Measurements from ENCODE around the gene TSC1. TPM values are rescaled to one million over a fixed set of nuclear protein-coding genes. Genes with fewer than 3 reads are reported as not detected.
A peak's percentile ranks its signal among the peaks of the same experiment; 100 is the strongest.

TSC1 gene
- 52.8 and 53.5 TPM in 2 replicates for total RNA-seq (2022)
- percentile 76 among the genes with signal in this experiment for Bru-seq, nascent RNA
- BruChase-seq, experiment 1, labeled RNA remaining after a 2-hour chase = percentile 85 among the genes with signal in this experiment
- percentile 82 among the genes with signal in this experiment for BruChase-seq, experiment 2, labeled RNA remaining after a 6-hour chase
- long read RNA-seq, partial matches to known transcripts = 1 of 21 reads
- long read RNA-seq, other reads (novel, unspliced or antisense) = 13 of 21 reads

DNA sequence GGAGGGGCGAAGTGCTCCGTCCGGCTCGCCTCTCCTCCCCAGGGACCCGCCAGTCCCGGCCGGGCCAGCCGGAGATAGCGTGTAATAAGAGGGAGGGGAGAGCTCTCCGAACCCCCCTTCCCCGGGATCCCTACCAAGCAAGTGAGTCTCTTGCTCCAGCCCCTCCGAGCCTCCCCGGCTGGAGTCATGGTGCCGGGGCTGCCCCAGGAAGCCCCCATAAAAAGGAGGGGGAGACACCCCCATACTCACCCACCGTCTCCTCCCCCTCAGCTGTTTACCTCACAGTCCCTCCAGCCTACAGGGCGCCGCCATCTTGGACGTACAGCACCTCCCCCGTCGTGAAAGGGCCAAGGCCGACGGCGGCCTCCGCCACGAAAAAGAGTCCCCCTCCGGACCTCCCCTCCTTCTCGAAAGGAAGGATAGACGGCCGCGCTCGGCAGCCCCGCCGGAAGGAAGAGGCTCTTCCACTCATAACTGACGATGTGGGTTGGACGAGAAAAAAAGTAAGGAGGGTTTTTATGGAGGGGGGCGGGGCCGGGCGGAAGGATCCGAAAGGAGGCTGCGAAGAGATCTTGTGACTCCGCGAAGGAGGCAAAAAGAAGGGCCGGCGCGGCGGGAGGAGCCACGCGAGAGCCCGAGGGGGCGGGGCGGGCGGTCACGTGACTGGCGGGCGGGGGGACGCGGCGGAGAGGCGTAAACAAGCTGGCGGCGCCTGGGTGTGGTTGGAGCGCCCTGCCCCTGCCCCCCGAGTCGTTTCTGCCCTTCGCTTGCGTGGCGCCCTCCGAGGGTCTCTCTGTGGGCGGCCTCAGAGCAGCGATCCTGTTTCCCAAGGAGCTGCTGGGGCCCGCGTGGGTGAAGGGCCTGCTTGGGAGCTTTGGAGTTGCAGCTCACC lies at the start of gene TSC1:
Gene TSC1, minus strand, starts transcription at position 323 of the 892 bp plus-strand sequence. CDS start 15,744 bp downstream, outside the sequence.
- no peaks in the 10 kb centered on the region for H3K9me3 ChIP-seq
- BruUV-seq (replicated peaks) = no TSS peak
- Mint-ChIP-seq H3K36me3 (ENCODE audit: insufficient read depth, unreplicated experiment) (peaks cover 11% of the 10 kb centered on the region), H3K4me1 (ENCODE audit: low read depth, unreplicated experiment) (peaks cover 6% of the 10 kb centered on the region), H3K27me3 (ENCODE audit: insufficient read depth, unreplicated experiment) (no peaks in the 10 kb centered on the region), H3K4me3 (ENCODE audit: unreplicated experiment) (peak within 1 kb of the TSS; percentile 80), H3K9me3 (ENCODE audit: unreplicated experiment) (no peaks in the 10 kb centered on the region), H3K27ac (ENCODE audit: unreplicated experiment) (peak within 1 kb of the TSS; percentile 98)
- peak; percentile 97 for DNase-seq
- CTCF ChIA-PET = interaction anchor here (0.6 kb wide), 1 partner anchor 58 kb away, joined by 4 read pairs; no protein-coding TSS in a partner anchor
- TF ChIP-seq, protein P1, sequence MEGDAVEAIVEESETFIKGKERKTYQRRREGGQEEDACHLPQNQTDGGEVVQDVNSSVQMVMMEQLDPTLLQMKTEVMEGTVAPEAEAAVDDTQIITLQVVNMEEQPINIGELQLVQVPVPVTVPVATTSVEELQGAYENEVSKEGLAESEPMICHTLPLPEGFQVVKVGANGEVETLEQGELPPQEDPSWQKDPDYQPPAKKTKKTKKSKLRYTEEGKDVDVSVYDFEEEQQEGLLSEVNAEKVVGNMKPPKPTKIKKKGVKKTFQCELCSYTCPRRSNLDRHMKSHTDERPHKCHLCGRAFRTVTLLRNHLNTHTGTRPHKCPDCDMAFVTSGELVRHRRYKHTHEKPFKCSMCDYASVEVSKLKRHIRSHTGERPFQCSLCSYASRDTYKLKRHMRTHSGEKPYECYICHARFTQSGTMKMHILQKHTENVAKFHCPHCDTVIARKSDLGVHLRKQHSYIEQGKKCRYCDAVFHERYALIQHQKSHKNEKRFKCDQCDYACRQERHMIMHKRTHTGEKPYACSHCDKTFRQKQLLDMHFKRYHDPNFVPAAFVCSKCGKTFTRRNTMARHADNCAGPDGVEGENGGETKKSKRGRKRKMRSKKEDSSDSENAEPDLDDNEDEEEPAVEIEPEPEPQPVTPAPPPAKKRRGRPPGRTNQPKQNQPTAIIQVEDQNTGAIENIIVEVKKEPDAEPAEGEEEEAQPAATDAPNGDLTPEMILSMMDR (IDR thresholded peaks at IDR 0.05; ENCODE audit: insufficient read depth in 1 of 2, low read depth in 1 of 2, low read length in 1 of 2, severe bottlenecking in 1 of 2, unreplicated experiment in 1 of 2) = no peak
- H3K36me3 ChIP-seq (ENCODE audit: control insufficient read depth, insufficient read depth, low read length) = no peaks in the 10 kb centered on the region
- peaks cover 13% of the 10 kb centered on the region; the same call in 1 of the 2 replicates for H3K4me1 ChIP-seq
- intact Hi-C loops (cut with micrococcal nuclease; ENCODE audit: unreplicated experiment) = no loop called here
- peak within 1 kb of the TSS; percentile 67 for H3K4me3 ChIP-seq (ENCODE audit: low read depth, low read length)
- no peaks in the 10 kb centered on the region for H3K27me3 ChIP-seq (replicated peaks; ENCODE audit: control insufficient read depth, insufficient read depth, low read length)
- POLR2A ChIA-PET = interaction anchor here (0.5 to 0.8 kb wide), 6 partner anchors 29 to 455 kb away, joined by 3 to 8 read pairs (median 4); partner anchors contain the start of gene GTF3C5

DNA sequence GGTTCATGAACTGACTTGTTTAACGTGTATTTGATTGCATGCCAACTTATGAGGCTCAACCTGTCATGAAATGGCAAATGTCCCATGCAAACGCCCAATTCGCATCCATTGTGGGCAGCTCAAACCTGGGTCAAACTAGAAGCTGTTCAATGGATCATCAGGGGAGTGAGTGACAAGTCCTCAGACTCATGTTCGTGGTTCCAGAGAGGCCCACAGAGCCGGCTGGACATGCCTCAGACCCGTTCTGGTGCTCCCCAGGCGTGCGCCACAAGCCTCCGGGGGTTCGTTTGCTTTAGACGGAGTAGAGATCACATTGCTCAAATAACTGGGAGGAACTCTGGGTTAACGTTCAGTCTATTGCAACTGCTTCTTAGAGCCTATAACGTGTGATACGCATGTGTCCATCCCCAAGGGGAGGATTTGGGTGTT lies 49.1 kb upstream of the TSC1 start:
- ChIA-PET CTCF (no interaction called here), POLR2A (interaction anchor here (0.6 kb wide), 1 partner anchor 264 kb away, joined by 4 read pairs; no protein-coding TSS in a partner anchor)
- Mint-ChIP-seq H3K4me1 (ENCODE audit: low read depth, unreplicated experiment) (peaks cover 15% of the 10 kb centered on the region), H3K27me3 (ENCODE audit: insufficient read depth, unreplicated experiment) (no peaks in the 10 kb centered on the region), H3K27ac (ENCODE audit: unreplicated experiment) (no peak overlapping the region), H3K9me3 (ENCODE audit: unreplicated experiment) (no peaks in the 10 kb centered on the region), H3K4me3 (ENCODE audit: unreplicated experiment) (no peak overlapping the region), H3K36me3 (ENCODE audit: insufficient read depth, unreplicated experiment) (no peaks in the 10 kb centered on the region)
- peaks cover 23% of the 10 kb centered on the region for H3K4me1 ChIP-seq
- H3K36me3 ChIP-seq (ENCODE audit: control insufficient read depth, insufficient read depth, low read length) = no peaks in the 10 kb centered on the region
- peak in 1 of 2 experiments; percentile 38 for DNase-seq
- no peaks in the 10 kb centered on the region for H3K27me3 ChIP-seq (replicated peaks; ENCODE audit: control insufficient read depth, insufficient read depth, low read length)
- H3K4me3 ChIP-seq (ENCODE audit: low read depth, low read length) = no peak overlapping the region
- no TSS peak for BruUV-seq (replicated peaks)
- intact Hi-C loops (cut with micrococcal nuclease; ENCODE audit: unreplicated experiment) = no loop called here
- TF ChIP-seq, protein P1 (IDR thresholded peaks at IDR 0.05; ENCODE audit: insufficient read depth in 1 of 2, low read depth in 1 of 2, low read length in 1 of 2, severe bottlenecking in 1 of 2, unreplicated experiment in 1 of 2) = no peak
- H3K9me3 ChIP-seq = no peaks in the 10 kb centered on the region

Data from Caco-2 (cell line).